Mammary epithelial cell (primary cell): ENCODE data around the gene NMRAL1.

Experiments used
- CTCF ChIP-seq, 2 donors: IDR thresholded peaks in 1 of 2; conservative IDR thresholded peaks in 1 of 2; 2 replicates each; pipeline ENCODE4 v1.5.1; 2011 to 2012; ENCODE audit warnings: inconsistent platforms in 2 of 2, low read length in 2 of 2, mild to moderate bottlenecking in 2 of 2, control low read depth in 1 of 2, low read depth in 1 of 2; ENCODE audit not compliant: insufficient read depth in 1 of 2; ENCODE audit errors: extremely low read depth in 1 of 2
- EZH2 ChIP-seq: IDR thresholded peaks from 2 replicates; pipeline ENCODE4 v1.6.1; 2012; ENCODE audit warnings: low read length, inconsistent platforms, borderline replicate concordance

GRCh38 chr16:4512473-4512872 is 38.0 kb upstream of the NMRAL1 start:
- TF ChIP-seq EZH2 (no peak), CTCF (conservative IDR thresholded peaks at IDR 0.05 in 1 of 2, IDR thresholded peaks at IDR 0.05 in 1 of 2; ENCODE audit: extremely low read depth in 1 of 2, insufficient read depth in 1 of 2, low read depth in 1 of 2, low read length in 2 of 2) (no peak)
